Naive thymus-derived CD4-positive, alpha-beta T cell (primary cell): ENCODE data around the gene REELD1. TPM values are rescaled to one million over a fixed set of nuclear protein-coding genes. Genes with fewer than 3 reads are reported as not detected.

Source experiments
- ATAC-seq: fragments of 150-1000 bp; cut with Tn5 transposase; 2 replicates; pipeline ENCODE4 v1.10.0; 2021; ENCODE audit warnings: mild to moderate bottlenecking, moderate library complexity
- CTCF ChIA-PET: fragments of 350-600 bp; sonication (Branson Sonifier 250); formaldehyde crosslinking; loops from one replicate; lab custom pipeline; 2021; ENCODE audit warnings: antibody characterized with exemption; lab: Charles Lee
- POLR2A ChIA-PET: fragments of 350-600 bp; sonication (Branson Sonifier 250); formaldehyde crosslinking; loops from one replicate; lab custom pipeline; 2021; ENCODE audit warnings: antibody characterized with exemption, inconsistent platforms; lab: Charles Lee
- DNase-seq, 9 donors: peaks; one replicate each; pipeline versions ENCODE4 v3.0.0 to v3.0.0-alpha.2; 2020 to 2022; ENCODE audit warnings: mixed read lengths in 1 of 9
- H3K27ac ChIP-seq: one replicate; pipeline ENCODE4 v1.7.0; 2013; ENCODE audit warnings: mild to moderate bottlenecking, low read depth, low read length, moderate library complexity
- H3K27me3 ChIP-seq, 2 donors: one replicate each; pipeline ENCODE4 v1.7.0; 2013; ENCODE audit warnings: low read length in 2 of 2, mild to moderate bottlenecking in 2 of 2, moderate library complexity in 2 of 2; ENCODE audit not compliant: control insufficient read depth in 2 of 2, insufficient read depth in 2 of 2
- H3K36me3 ChIP-seq, 3 experiments: 1 replicate in 2 of 3; 2 replicates in 1 of 3; pipeline ENCODE4 v1.7.0; 2013; ENCODE audit warnings: low read length in 3 of 3, mild to moderate bottlenecking in 3 of 3, moderate library complexity in 1 of 3; ENCODE audit not compliant: insufficient read depth in 3 of 3, control insufficient read depth in 2 of 3
- H3K4me1 ChIP-seq, 2 donors: one replicate each; pipeline ENCODE4 v1.7.0; 2013; ENCODE audit warnings: low read length in 2 of 2, mild to moderate bottlenecking in 2 of 2, moderate library complexity in 1 of 2; ENCODE audit not compliant: control insufficient read depth in 2 of 2, insufficient read depth in 2 of 2
- H3K4me3 ChIP-seq: 2 replicates; pipeline ENCODE4 v1.7.0; 2013; ENCODE audit warnings: mild to moderate bottlenecking, low read length
- H3K9me3 ChIP-seq, 3 experiments: 1 replicate in 2 of 3; 2 replicates in 1 of 3; pipeline ENCODE4 v1.7.0; 2013; ENCODE audit warnings: low read length in 3 of 3; ENCODE audit not compliant: control insufficient read depth in 2 of 3
- H3K27ac Mint-ChIP-seq, 9 donors: one replicate each; pipeline ENCODE4 v1.8.0; 2020 to 2022; ENCODE audit warnings: mixed read lengths in 9 of 9, mild to moderate bottlenecking in 8 of 9, moderate library complexity in 5 of 9, inconsistent platforms in 2 of 9
- H3K27me3 Mint-ChIP-seq, 5 donors: one replicate each; pipeline ENCODE4 v1.8.0; 2021 to 2022; ENCODE audit warnings: mixed read lengths in 5 of 5, mild to moderate bottlenecking in 1 of 5
- H3K36me3 Mint-ChIP-seq, 5 donors: one replicate each; pipeline ENCODE4 v1.8.0; 2020 to 2022; ENCODE audit warnings: mixed read lengths in 5 of 5, mild to moderate bottlenecking in 3 of 5, inconsistent platforms in 1 of 5
- H3K4me1 Mint-ChIP-seq, 7 donors: one replicate each; pipeline ENCODE4 v1.8.0; 2020 to 2022; ENCODE audit warnings: mixed read lengths in 7 of 7, mild to moderate bottlenecking in 3 of 7, inconsistent platforms in 1 of 7
- H3K4me3 Mint-ChIP-seq, 10 donors: one replicate each; pipeline ENCODE4 v1.8.0; 2020 to 2022; ENCODE audit warnings: mild to moderate bottlenecking in 10 of 10, mixed read lengths in 10 of 10, moderate library complexity in 6 of 10, inconsistent platforms in 2 of 10
- H3K9me3 Mint-ChIP-seq, 11 donors: one replicate each; pipeline ENCODE4 v1.8.0; 2020 to 2022; ENCODE audit warnings: mixed read lengths in 11 of 11, mild to moderate bottlenecking in 4 of 11, inconsistent platforms in 1 of 11, moderate library complexity in 1 of 11
- intact Hi-C, 2 donors: fragments of 100-400 bp; cut with micrococcal nuclease; formaldehyde crosslinking; loops; one replicate each; pipeline ENCODE4 v1.15.1; 2023
- polyA plus RNA-seq, 2 donors: library from polyadenylated mRNA; unstranded; fragments of 300-500 nt; fragmentation: Illumina TruSeq; gene quantifications; one replicate each; pipeline ENCODE4 v1.2.3, GENCODE V29; 2021
- total RNA-seq, 6 experiments: library from RNA in 5 of 6; stranded (reverse) in 5 of 6; gene quantifications; 1 replicate in 5 of 6; 2 replicates in 1 of 6; pipeline ENCODE4 v1.2.3 and lab custom pipeline; 2021 to 2026

The REELD1 gene
- total and polyA plus RNA-seq, 7 experiments from 2014 or later: 0.23 to 1.7 (median 1.3) TPM; not detected in 2

- ChIA-PET POLR2A (no interaction called here), CTCF (no interaction called here)
- intact Hi-C loops: no loop called here
- Mint-ChIP-seq H3K27ac (peak overlapping the region in 2 of 9 donors; percentile 24 to 38), H3K4me1 (peaks cover 0 to 4% (median 0%) of the 10 kb centered on the region in 7 donors), H3K9me3 (no peaks in the 10 kb centered on the region), H3K27me3 (no peaks in the 10 kb centered on the region), H3K4me3 (no peak overlapping the region), H3K36me3 (peaks cover 8 to 44% (median 27%) of the 10 kb centered on the region in 5 donors)
- H3K36me3 ChIP-seq: peaks cover 0 to 39% (median 17%) of the 10 kb centered on the region in 3 experiments
- no peaks in the 10 kb centered on the region for H3K27me3 ChIP-seq
- DNase-seq: no peak
- H3K9me3 ChIP-seq: no peaks in the 10 kb centered on the region
- H3K4me3 ChIP-seq: no peak overlapping the region
- ATAC-seq: no peak
- H3K4me1 ChIP-seq: no peaks in the 10 kb centered on the region
- H3K27ac ChIP-seq: no peak overlapping the region
Observed at GRCh38 chr4:146190456-146190855, 23.9 kb upstream of the REELD1 start.

GRCh38 chr4:146191766-146192458, 22.4 kb upstream of the REELD1 start:
- H3K27ac ChIP-seq: no peak overlapping the region
- H3K27me3 ChIP-seq: no peaks in the 10 kb centered on the region
- CTCF ChIA-PET: no interaction called here
- H3K4me3 ChIP-seq: no peak overlapping the region
- H3K4me1 ChIP-seq: no peaks in the 10 kb centered on the region
- Mint-ChIP-seq H3K36me3 (peaks cover 8 to 34% (median 22%) of the 10 kb centered on the region in 5 donors), H3K4me1 (peaks cover 0 to under 1% (median 0%) of the 10 kb centered on the region in 7 donors), H3K27me3 (no peaks in the 10 kb centered on the region), H3K4me3 (no peak overlapping the region), H3K9me3 (no peaks in the 10 kb centered on the region), H3K27ac (no peak overlapping the region)
- no peak for ATAC-seq
- no peaks in the 10 kb centered on the region for H3K9me3 ChIP-seq
- intact Hi-C loops: no loop called here
- POLR2A ChIA-PET: no interaction called here
- no peak for DNase-seq
- peaks cover 0 to 35% (median 15%) of the 10 kb centered on the region in 3 experiments for H3K36me3 ChIP-seq

- Histone ChIP-seq H3K27ac (no peak overlapping the region), H3K27me3 (no peaks in the 10 kb centered on the region), H3K36me3 (peaks cover 0 to 19% (median 5%) of the 10 kb centered on the region in 3 experiments), H3K4me3 (no peak overlapping the region), H3K4me1 (no peaks in the 10 kb centered on the region), H3K9me3 (no peaks in the 10 kb centered on the region)
- ATAC-seq (no peak), DNase-seq (no peak)
- peaks cover 3 to 26% (median 15%) of the 10 kb centered on the region in 5 donors for H3K36me3 Mint-ChIP-seq
- ChIA-PET CTCF (no interaction called here), POLR2A (no interaction called here)
- H3K27ac Mint-ChIP-seq: no peak overlapping the region
- H3K27me3 Mint-ChIP-seq: no peaks in the 10 kb centered on the region
- H3K9me3 Mint-ChIP-seq: no peaks in the 10 kb centered on the region
- no peak overlapping the region for H3K4me3 Mint-ChIP-seq
- H3K4me1 Mint-ChIP-seq: no peaks in the 10 kb centered on the region
- intact Hi-C loops: no loop called here
Observed at GRCh38 chr4:146193628-146194027, 20.7 kb upstream of the REELD1 start.

DNA sequence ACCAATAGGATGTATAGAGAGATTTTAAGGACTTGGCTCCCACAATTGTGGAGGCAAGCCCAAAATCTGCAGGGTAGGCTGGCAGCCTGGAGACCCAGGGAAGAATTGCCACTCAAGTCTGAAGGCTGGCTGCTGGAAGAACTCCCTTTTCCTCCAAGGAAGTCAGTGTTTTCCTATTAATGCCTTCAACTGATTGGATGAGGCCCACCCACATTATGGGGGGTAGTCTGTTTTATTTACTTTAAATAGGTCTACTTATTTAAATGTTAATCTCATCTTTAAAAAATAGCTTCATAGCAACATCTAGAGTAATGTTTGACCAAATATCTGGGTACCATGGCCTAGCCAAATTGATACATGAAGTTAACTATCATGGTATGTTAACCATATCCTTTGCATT, 20.1 kb upstream of the REELD1 start:
- Mint-ChIP-seq H3K27me3 (no peaks in the 10 kb centered on the region), H3K36me3 (peaks cover 3 to 26% (median 15%) of the 10 kb centered on the region in 5 donors), H3K9me3 (no peaks in the 10 kb centered on the region), H3K4me1 (no peaks in the 10 kb centered on the region), H3K4me3 (no peak overlapping the region), H3K27ac (no peak overlapping the region)
- Histone ChIP-seq H3K27me3 (no peaks in the 10 kb centered on the region), H3K4me1 (no peaks in the 10 kb centered on the region), H3K4me3 (no peak overlapping the region), H3K36me3 (peaks cover 0 to 14% (median 5%) of the 10 kb centered on the region in 3 experiments), H3K27ac (no peak overlapping the region), H3K9me3 (no peaks in the 10 kb centered on the region)
- no peak for ATAC-seq
- DNase-seq: no peak
- POLR2A ChIA-PET: no interaction called here
- intact Hi-C loops: no loop called here
- CTCF ChIA-PET: no interaction called here

GRCh38 chr4:146202665-146203064, 11.7 kb upstream of the REELD1 start:
- Histone ChIP-seq H3K36me3 (no peaks in the 10 kb centered on the region), H3K4me3 (no peak overlapping the region), H3K4me1 (no peaks in the 10 kb centered on the region), H3K27ac (no peak overlapping the region), H3K9me3 (no peaks in the 10 kb centered on the region), H3K27me3 (no peaks in the 10 kb centered on the region)
- peaks cover 1 to 38% (median 29%) of the 10 kb centered on the region in 5 donors for H3K36me3 Mint-ChIP-seq
- intact Hi-C loops: no loop called here
- ChIA-PET CTCF (no interaction called here), POLR2A (no interaction called here)
- H3K27me3 Mint-ChIP-seq: peaks cover 0 to 3% (median 0%) of the 10 kb centered on the region in 5 donors
- H3K4me3 Mint-ChIP-seq: no peak overlapping the region
- peaks cover 0 to 3% (median 0%) of the 10 kb centered on the region in 7 donors for H3K4me1 Mint-ChIP-seq
- ATAC-seq (no peak), DNase-seq (no peak)
- H3K27ac Mint-ChIP-seq: no peak overlapping the region
- H3K9me3 Mint-ChIP-seq: peaks cover 0 to 5% (median 0%) of the 10 kb centered on the region in 11 donors

GRCh38 chr4:146207410-146207809, 6.9 kb upstream of the REELD1 start:
- Histone ChIP-seq H3K4me3 (no peak overlapping the region), H3K4me1 (no peaks in the 10 kb centered on the region), H3K9me3 (no peaks in the 10 kb centered on the region), H3K36me3 (no peaks in the 10 kb centered on the region), H3K27me3 (no peaks in the 10 kb centered on the region), H3K27ac (no peak overlapping the region)
- peaks cover 0 to 5% (median 0%) of the 10 kb centered on the region in 11 donors for H3K9me3 Mint-ChIP-seq
- H3K27me3 Mint-ChIP-seq: peaks cover 0 to 12% (median 4%) of the 10 kb centered on the region in 5 donors
- peaks cover 0 to 3% (median 0%) of the 10 kb centered on the region in 7 donors for H3K4me1 Mint-ChIP-seq
- ATAC-seq (no peak), DNase-seq (no peak)
- ChIA-PET CTCF (no interaction called here), POLR2A (no interaction called here)
- H3K27ac Mint-ChIP-seq: no peak overlapping the region
- no peak overlapping the region for H3K4me3 Mint-ChIP-seq
- intact Hi-C loops: no loop called here
- peaks cover 1 to 29% (median 21%) of the 10 kb centered on the region in 5 donors for H3K36me3 Mint-ChIP-seq

DNA sequence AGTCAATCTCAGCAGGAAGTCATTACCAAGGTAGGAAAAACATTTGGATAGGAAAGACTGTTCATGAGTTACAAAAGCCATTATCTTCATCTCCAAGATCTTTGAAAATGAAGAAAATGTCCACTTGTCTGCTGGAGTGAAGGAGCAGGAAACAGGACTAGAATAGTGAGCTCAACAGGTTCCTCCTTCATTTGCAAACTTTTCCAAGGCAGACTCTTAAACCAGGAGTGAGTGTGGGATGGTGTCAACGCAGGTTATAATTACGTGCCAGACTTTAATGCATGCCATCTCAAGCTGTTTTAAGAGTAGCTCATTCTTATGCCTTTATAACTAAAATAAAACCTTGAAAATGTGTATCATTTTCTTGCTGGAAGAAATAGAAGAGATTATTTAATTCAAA, 3.4 kb upstream of the REELD1 start:
- Mint-ChIP-seq H3K4me3 (no peak overlapping the region), H3K36me3 (peaks cover 0 to 6% (median 0%) of the 10 kb centered on the region in 5 donors), H3K9me3 (no peaks in the 10 kb centered on the region), H3K27me3 (peaks cover 0 to 12% (median 4%) of the 10 kb centered on the region in 5 donors), H3K27ac (no peak overlapping the region), H3K4me1 (no peaks in the 10 kb centered on the region)
- no peak for DNase-seq
- no peaks in the 10 kb centered on the region for H3K27me3 ChIP-seq
- H3K4me3 ChIP-seq: no peak overlapping the region
- intact Hi-C loops: no loop called here
- POLR2A ChIA-PET: no interaction called here
- ATAC-seq: no peak
- H3K9me3 ChIP-seq: no peaks in the 10 kb centered on the region
- no peaks in the 10 kb centered on the region for H3K36me3 ChIP-seq
- no peak overlapping the region for H3K27ac ChIP-seq
- CTCF ChIA-PET: no interaction called here
- H3K4me1 ChIP-seq: no peaks in the 10 kb centered on the region
